Stimulated activated CD8-positive, alpha-beta memory T cell treated with anti-CD3 and anti-CD28 coated beads, Interleukin-12 subunit alpha, Interleukin-12 subunit beta, amount 100 ng/mL, for 24 hours (primary cell): Measurements from ENCODE around the gene BCKDHB.

ENCODE experiments used
- DNase-seq: peaks from one replicate; pipeline ENCODE4 v3.0.0-alpha.2; 2020; ENCODE audit errors: extremely low read depth

Gene BCKDHB

DNA sequence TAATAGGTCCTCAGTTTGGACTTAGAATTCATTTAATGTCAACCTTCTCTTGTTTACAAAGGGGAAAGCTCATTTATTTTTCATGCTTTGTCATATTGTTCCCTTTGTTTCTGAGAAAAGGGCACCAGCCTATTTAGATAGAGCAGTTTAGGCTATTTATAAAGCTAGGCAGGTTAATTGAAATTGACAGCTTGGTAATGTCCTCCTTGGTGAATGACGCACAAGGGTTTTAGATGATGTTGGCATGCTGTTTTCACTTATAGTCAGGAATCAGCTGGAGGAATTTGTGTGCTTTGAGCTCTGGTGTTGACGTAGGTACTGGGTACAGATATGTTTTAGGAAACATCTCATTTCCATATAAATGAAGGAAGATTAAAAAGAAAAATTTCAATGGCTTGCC, 45.2 kb downstream of the BCKDHB start:
- DNase-seq: no peak

GRCh38 chr6:80154160-80154559, 47.7 kb downstream of the BCKDHB start:
- DNase-seq: no peak

- no peak for DNase-seq
These were observed 49.8 kb downstream of the BCKDHB start for GRCh38 chr6:80156221-80156620.

GRCh38 chr6:80158478-80158989, 52.1 kb downstream of the BCKDHB start:
- no peak for DNase-seq

- DNase-seq: no peak
These were observed 55.0 kb downstream of the BCKDHB start for GRCh38 chr6:80161434-80161833.

GRCh38 chr6:80163754-80164187, 57.3 kb downstream of the BCKDHB start:
- DNase-seq: no peak

- DNase-seq: no peak
These were observed 58.7 kb downstream of the BCKDHB start for GRCh38 chr6:80165143-80165542.

DNA sequence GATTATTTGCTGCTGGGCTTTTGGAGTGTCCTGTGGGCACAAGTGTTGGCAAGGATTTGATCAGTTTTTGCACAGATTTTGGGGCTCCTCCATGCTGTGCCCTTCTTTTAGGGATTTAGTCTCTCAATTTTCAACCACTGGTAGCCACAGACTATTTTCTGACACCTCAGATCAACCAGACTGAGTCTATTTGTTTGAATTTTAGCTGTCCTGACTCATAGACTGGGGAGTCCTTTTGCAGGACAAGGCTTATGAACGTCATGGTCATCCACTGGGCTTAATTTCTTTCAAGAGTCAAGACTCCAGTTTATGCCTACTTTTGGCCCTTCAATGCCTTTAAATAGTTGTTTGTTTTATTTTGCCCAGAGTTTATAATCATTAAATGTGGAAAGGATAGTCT, 59.3 kb downstream of the BCKDHB start:
- no peak for DNase-seq

DNA sequence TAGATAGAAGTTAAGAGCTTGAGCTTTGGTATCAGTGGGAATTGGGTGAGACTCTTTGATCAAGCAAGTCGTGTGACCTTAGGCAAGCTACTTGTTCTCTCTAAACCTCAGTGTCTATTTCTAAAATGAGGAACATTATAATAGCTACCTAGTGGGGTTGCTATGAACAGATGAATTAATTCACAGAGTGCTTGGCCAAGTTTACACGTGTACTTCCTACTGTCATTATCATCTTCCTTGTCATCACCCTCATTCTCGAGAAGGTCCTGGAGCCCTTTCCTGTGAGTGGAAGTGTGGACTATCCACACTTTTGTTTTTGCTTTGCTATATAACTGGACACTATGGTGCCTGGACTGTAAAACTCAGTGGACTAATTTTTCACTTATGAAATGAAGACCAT, 64.0 kb downstream of the BCKDHB start:
- DNase-seq: no peak

- no peak for DNase-seq
These were observed 66.9 kb downstream of the BCKDHB start for GRCh38 chr6:80173411-80173810.

DNA sequence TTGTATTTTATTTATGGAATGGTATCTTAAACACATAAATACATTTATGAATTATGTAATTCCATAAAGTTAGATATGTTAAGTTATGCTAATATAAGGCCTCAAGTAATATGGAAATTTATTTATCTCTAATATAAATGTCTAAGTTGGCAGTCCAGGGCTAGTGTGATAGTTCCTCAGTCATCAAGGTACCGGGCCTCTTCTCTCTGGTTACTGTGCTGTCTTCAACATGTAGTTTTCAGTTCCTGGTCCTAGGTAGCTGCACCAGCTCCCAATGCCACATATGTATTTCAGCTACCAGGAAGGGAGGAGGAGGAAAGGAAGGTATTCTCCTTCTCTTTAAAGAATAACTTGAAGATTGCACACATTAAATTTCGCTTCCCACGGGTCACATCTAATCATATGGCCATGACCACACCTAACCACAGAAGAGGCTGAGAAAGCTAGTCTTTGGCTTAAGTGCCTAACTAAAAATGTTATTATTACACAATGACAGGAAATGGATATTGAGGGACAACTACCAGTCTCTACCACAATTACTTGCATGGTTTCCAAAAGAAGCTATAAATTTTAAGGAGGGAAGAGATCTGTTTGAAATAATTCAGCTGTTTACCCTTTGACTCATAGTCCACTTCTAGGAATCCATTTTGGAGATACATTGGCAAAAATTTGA, 68.6 kb downstream of the BCKDHB start:
- no peak for DNase-seq

- DNase-seq: no peak
These were observed 73.2 kb downstream of the BCKDHB start for GRCh38 chr6:80179695-80180094.

DNA sequence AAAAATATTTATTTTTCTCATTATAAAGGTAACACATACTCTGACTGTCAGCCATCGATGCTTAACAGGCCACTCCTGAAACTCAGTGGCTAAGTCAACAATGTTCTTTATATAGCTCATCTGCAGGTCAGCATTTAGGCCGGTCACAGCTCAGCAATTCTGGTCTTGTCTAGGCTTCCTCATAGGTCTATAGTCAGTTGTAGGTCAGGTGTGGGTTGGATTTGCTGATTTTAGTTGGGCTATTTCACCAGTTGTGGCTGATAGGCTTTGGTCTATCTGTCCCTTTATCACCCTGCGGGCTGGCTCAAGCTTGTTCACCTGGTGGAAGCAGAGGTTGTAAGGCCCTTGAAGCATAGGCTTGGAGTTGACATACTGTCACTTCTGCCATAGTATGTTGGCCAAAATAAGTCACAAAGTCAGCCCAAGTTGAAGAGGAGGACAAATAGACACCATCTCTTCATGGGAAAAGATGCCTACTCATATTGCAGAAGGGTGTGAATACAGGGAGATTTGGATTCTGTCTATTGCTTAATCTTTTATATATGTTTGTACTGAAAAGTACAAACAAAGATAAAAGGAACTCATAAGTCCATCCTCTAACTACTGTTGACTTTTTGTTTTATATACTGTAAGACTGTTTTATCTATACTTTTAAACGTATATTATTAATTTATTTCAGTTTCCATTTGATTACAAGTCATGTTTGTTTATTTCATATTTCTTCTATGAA, 75.0 kb downstream of the BCKDHB start:
- no peak for DNase-seq

DNA sequence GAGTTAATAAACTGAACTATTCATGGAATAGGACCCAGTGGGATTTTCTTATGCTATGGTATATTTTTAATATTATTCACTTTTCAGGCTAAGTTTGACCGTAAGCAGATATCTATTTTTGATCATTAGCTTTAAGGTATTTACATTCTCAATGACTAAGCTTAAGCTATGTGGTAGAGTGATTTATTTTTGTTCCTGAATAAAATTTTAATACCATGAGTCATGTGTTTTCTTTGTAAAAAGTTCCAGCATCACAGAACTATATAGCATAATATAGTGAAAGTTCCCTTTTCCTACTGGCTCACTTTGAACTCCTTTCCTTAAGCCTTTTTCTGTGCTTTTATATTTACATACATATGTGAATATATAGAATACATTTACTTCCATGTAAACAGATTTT, 75.8 kb downstream of the BCKDHB start:
- DNase-seq: no peak

DNA sequence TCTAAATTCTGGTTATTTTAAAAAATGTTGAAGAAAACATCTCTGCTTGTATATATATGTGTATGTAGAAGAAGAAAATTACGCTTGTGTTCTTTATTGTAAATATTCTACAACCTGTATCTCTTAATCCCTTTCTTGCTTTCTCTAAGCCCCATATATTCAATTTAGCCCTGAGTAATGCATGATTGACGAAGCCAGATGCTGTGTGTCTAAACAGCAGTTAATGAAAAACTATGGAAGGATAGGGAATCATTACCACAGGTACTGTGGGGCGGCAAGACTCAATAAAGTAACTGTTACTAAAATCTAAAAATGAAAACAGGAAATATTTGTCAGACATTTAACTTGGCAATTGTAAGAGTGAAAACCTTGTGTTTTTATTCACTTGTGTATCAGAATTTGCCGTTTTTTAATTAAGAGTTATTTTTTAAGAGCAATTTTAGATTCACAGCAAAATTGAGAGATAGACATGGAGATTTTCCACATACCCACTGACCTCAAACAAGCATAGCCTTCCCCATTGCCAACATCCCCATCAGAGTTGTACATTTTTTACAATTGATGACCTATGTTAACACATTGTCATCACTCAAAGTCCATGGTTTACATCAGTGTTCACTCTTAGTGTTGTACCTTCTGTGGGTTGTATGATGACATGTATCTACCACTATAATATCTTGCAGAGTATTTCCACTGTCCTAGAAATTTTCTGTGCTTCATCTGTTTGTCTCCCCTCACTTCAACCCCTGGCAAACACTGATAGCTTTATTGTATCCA, 76.7 kb downstream of the BCKDHB start:
- no peak for DNase-seq

GRCh38 chr6:80185492-80185891, 79.0 kb downstream of the BCKDHB start:
- DNase-seq: no peak

GRCh38 chr6:80186082-80186481, 79.6 kb downstream of the BCKDHB start:
- no peak for DNase-seq

DNA sequence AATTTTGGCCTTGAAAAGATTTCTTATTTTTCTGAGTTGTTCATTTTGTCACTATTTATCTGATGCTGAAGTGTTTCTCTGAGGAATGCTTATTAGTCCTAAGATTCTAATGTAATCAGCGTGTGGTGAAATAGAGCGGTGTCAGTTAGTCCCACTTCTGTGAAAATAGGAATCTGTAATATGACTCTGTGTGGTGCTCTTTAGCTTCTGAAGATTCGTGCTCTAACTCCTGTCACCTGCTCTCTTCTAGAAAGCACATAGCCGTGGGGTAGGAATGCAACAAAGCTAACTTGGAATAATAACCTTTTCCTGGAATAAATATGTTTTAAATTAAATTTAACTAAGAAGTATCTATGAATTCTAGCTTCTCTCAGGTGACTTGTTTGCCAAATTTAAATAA, 90.4 kb downstream of the BCKDHB start:
- no peak for DNase-seq

- DNase-seq: no peak
These were observed 91.0 kb downstream of the BCKDHB start for GRCh38 chr6:80197474-80197873.

GRCh38 chr6:80197986-80198385, 91.5 kb downstream of the BCKDHB start:
- DNase-seq: no peak

GRCh38 chr6:80203283-80203682, 96.8 kb downstream of the BCKDHB start:
- DNase-seq: no peak

- DNase-seq: no peak
These were observed 98.9 kb downstream of the BCKDHB start for GRCh38 chr6:80205404-80205803.

- no peak for DNase-seq
These were observed 100.3 kb downstream of the BCKDHB start for GRCh38 chr6:80206758-80207157.
